Measurements from ENCODE around the gene VCPKMT. TPM values are rescaled to one million over a fixed set of nuclear protein-coding genes. Genes with fewer than 3 reads are reported as not detected.

The VCPKMT gene
- total and polyA plus RNA-seq, 9 of the 15 experiments (the other 6 are each of a cell fraction or from before 2014, with no cell fraction given), result 2.7 to 7.8 (median 6.3) TPM

GRCh38 chr14:50060871-50061663 lies 55.3 kb downstream of the VCPKMT start (continued):
- TF ChIP-seq PHF20 (IDR thresholded peaks at IDR 0.05; ENCODE audit: partially characterized antibody), result no peak
- TF ChIP-seq THRAP3 (IDR thresholded peaks at IDR 0.05; ENCODE audit: borderline replicate concordance), result no peak
- no peak for TF ChIP-seq MECOM (CRISPR knock-in tag; IDR thresholded peaks at IDR 0.05)
- TF ChIP-seq GTF2A2 (tag; IDR thresholded peaks at IDR 0.05), result no peak
- no peak for TF ChIP-seq SNAPC5 (CRISPR knock-in tag; IDR thresholded peaks at IDR 0.05)
- TF ChIP-seq NCOA1 (IDR thresholded peaks at IDR 0.05; ENCODE audit: low read depth), result no peak
- TF ChIP-seq MAFG (tag; conservative IDR thresholded peaks at IDR 0.05), result peak; percentile 89
- no peak for TF ChIP-seq ZNF766 (CRISPR knock-in tag; conservative IDR thresholded peaks at IDR 0.05)
- TF ChIP-seq DIDO1 (tag; IDR thresholded peaks at IDR 0.05; ENCODE audit: low read depth), result no peak
- TF ChIP-seq DMBX1 (CRISPR knock-in tag; IDR thresholded peaks at IDR 0.05; ENCODE audit: borderline replicate concordance), result peak; percentile 56; the same call in 1 of the 2 replicates
- no peak for TF ChIP-seq PHB (CRISPR knock-in tag; IDR thresholded peaks at IDR 0.05)
- TF ChIP-seq NFE2 (IDR thresholded peaks at IDR 0.05; ENCODE audit: low read depth), result peak; percentile 94
- TF ChIP-seq AFF4 (CRISPR knock-in tag; IDR thresholded peaks at IDR 0.05), result no peak
- no peak for TF ChIP-seq POLR2G (IDR thresholded peaks at IDR 0.05; ENCODE audit: low read depth, low read length)
- TF ChIP-seq PCBP1 (IDR thresholded peaks at IDR 0.05; ENCODE audit: low read depth, low read length, poor library complexity, severe bottlenecking), result no peak
- TF ChIP-seq DEAF1 (CRISPR knock-in tag; IDR thresholded peaks at IDR 0.05), result no peak
- TF ChIP-seq ZNF518B (CRISPR knock-in tag; IDR thresholded peaks at IDR 0.05), result no peak
- TF ChIP-seq RBFOX2 (IDR thresholded peaks at IDR 0.05; ENCODE audit: low read depth, low read length), result peak; percentile 25; the same call in 1 of the 2 replicates

Measured in K562 (cell line).